GM19328 (cell line): ENCODE measurements around the gene PARN.
"Not testable (repeated sequence)": the region's sequence is repeated elsewhere in the genome, so short reads cannot be mapped to it uniquely, and the experiment has no call there.

Experiments
- ATAC-seq: cut with Tn5 transposase; IDR thresholded peaks from one replicate; pipeline ENCODE4 v1.9.1; 2021; ENCODE audit warnings: mild to moderate bottlenecking, moderate library complexity; ENCODE audit not compliant: unreplicated experiment

Gene PARN

GRCh38 chr16:14634389-14634725 lies 4.3 kb upstream of the PARN start:
- ATAC-seq: no peak

GRCh38 chr16:14632693-14633569 lies 2.9 kb upstream of the PARN start, which contains the start of gene BFAR:
TSS of gene BFAR (plus strand) at chr16:14632951. CDS start at chr16:14644347, 11,396 bp downstream.
- ATAC-seq: peak; percentile 74

- not testable (repeated sequence) for ATAC-seq
Observed at GRCh38 chr16:14630620-14631330, 715 bp upstream of the PARN start.

- ATAC-seq: peak; percentile 6
Observed at GRCh38 chr16:14629612-14629918, 495 bp downstream of the PARN start.

- ATAC-seq: no peak
Observed at GRCh38 chr16:14628806-14629611, 1.1 kb downstream of the PARN start.

DNA sequence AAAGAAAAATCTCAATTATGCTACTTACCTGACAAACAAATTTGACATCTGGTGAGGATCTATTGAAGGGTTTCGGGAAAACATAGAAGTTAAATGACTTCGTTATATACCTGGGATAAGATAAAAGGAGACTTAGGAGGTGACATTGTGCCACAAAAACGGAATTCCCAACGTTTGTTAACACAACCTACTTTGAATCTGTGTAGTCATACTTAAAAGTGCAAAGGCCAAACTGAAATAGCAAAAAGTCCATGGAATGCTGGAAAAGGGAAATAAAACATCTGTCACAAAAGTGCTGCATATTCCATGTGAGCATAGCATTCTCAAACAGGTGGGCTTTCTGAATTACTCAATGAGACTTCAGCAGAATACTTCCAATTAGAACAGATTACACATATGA lies 3.0 kb downstream of the PARN start:
- ATAC-seq: no peak

- ATAC-seq: no peak
Observed at GRCh38 chr16:14618566-14618965, 11.5 kb downstream of the PARN start.

DNA sequence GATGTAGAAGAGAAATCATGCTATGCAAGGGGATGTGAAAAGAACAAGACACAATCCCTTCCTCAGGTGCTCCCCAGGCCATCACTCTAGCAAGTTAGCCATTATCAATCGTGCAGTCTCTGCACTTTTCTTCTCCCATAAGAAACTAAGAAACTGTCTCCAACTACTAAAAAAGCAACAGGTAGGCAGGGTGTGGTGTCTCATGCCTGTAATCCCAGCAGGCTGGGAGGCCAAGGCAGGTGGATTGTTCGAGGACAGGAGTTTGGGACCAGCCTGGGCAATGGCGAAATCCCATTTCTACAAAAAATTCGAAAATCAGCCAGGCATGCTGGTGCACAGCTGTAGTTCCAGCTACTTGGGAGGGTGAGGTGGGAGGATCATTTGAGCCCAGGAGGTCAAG lies 13.8 kb downstream of the PARN start:
- no peak for ATAC-seq

- no peak for ATAC-seq
Observed at GRCh38 chr16:14613991-14614390, 16.1 kb downstream of the PARN start.

DNA sequence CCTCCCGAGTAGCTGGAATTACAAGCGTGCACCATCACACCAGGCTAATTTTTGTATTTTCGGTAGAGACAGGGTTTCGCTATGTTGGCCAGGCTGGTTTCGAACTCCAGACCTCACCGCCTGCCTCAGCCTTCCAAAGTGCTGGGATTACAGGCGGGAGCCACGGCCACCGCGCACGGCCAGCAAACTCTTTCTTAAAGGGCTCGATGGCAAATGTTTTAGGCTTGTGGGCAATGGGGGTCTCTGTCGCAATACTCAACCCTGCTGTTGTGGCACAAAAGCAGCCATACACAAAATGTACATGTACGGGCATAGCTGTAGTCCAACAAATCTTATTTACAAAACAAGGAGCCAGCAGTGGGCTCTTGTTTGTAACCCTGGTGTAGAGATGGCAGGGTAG lies 18.4 kb downstream of the PARN start:
- ATAC-seq: no peak

DNA sequence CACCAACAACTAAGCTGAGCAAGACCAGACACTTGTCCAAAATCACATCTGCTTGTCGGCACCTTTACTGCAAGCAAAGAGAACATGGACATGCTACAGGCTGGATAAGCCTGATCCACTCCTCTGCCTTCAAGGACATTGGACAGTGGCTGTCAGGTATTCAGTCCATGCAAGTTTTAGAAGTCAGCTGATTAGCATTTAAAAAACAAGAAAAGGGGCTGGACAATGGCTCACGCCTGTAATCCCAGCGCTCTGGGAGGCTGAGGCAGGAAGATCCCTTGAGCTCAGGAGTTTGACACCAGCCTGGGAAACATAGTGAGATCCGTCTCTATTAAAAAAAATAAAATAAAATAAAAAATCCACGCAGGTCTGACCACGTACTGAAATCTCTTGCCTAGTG lies 20.3 kb downstream of the PARN start:
- no peak for ATAC-seq

DNA sequence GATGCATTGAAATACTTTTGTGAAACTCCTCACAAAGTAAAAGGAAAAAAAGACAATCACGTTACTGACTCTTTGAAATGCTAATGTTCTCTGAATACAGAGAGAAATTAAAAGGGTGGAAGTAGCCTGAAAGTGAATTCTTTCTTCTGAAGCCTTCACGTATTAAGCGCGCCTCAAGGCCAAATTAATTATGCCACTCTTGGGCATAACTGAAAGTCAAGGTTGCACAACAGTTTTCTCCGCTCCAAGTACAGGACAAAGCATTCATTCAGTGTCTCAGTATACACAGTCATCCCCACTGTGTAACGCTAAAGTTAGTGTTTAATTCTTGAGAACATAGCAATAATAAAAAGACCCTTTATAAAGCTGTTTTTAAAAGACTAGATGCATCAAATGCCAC lies 21.5 kb downstream of the PARN start:
- ATAC-seq: no peak

GRCh38 chr16:14608111-14608566 lies 21.9 kb downstream of the PARN start:
- ATAC-seq: peak; percentile 59

DNA sequence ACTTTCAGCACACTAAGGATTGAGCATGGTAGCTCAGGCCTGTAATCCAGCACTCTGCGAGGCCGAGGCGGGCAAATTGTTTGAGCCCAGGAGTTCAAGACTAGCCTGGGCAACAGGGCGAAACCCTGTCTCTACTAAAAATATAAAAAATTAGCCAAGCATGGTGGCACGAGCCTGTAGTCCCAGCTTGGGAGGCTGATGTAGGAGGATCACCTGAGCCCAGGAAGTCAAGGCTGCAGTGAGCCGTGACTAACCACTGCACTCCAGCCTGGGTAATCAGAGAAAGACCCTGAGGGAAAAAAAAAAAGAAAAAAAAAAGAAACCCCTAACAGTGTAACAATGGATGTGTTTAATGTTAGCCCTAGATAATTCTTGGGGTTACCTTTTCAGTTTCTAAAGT lies 24.0 kb downstream of the PARN start:
- no peak for ATAC-seq

GRCh38 chr16:14602443-14602963 lies 27.6 kb downstream of the PARN start:
- no peak for ATAC-seq

DNA sequence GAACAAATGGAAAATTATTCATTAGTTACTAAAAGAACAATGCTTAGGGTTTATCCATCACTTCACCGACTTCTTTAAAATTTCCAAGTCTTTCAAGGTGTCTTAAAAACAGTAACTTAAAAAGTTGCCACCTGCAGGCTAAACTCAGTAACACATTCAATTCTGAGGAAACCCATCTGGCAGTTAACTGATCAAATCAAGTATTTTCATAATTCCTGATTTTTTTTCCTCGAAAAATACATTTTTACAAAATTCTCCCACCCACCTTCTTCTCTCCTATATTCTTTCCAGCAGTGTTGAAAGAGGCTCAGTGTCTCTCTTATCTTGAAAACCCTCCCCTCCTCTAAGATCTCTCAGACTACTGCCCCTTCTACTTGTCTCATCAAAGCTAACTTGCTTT lies 29.9 kb downstream of the PARN start:
- no peak for ATAC-seq

GRCh38 chr16:14586637-14587305 lies 43.3 kb downstream of the PARN start:
- no peak for ATAC-seq

DNA sequence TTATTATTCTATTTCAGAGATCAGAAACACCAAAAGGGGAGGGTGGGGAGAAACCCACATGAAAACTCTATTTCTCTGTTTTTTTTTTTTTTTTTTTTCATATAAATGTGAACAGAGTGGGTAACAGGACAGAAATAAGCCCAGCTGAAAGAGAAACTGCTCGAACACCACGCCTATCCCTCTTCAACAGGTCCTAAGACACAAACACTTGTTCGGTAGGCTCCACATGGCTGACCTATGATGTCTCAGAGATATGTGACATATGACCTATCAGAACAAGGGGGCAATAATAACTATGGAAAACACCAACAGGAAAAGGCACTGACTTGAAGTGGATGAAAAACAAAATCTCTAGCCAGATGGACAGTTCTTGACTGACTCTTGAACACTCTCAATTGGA lies 44.8 kb downstream of the PARN start:
- ATAC-seq: no peak

- ATAC-seq: not testable (repeated sequence)
Observed at GRCh38 chr16:14580926-14581325, 49.1 kb downstream of the PARN start.

GRCh38 chr16:14579266-14579665 lies 50.8 kb downstream of the PARN start:
- no peak for ATAC-seq

- no peak for ATAC-seq
Observed at GRCh38 chr16:14576532-14576931, 53.5 kb downstream of the PARN start.
